Ramos (cell line): Measurements from ENCODE around the gene FBXO31.
"Not testable (repeated sequence)": the region's sequence is repeated elsewhere in the genome, so short reads cannot be mapped to it uniquely, and the experiment has no call there.

Experiments
- in situ Hi-C: fragments of 300-500 bp; cut with MboI; formaldehyde crosslinking; loops from one replicate; pipeline ENCODE4 v1.14.3; 2022; ENCODE audit warnings: low sequenced_read_pairs; ENCODE audit not compliant: unreplicated experiment

Gene FBXO31

DNA sequence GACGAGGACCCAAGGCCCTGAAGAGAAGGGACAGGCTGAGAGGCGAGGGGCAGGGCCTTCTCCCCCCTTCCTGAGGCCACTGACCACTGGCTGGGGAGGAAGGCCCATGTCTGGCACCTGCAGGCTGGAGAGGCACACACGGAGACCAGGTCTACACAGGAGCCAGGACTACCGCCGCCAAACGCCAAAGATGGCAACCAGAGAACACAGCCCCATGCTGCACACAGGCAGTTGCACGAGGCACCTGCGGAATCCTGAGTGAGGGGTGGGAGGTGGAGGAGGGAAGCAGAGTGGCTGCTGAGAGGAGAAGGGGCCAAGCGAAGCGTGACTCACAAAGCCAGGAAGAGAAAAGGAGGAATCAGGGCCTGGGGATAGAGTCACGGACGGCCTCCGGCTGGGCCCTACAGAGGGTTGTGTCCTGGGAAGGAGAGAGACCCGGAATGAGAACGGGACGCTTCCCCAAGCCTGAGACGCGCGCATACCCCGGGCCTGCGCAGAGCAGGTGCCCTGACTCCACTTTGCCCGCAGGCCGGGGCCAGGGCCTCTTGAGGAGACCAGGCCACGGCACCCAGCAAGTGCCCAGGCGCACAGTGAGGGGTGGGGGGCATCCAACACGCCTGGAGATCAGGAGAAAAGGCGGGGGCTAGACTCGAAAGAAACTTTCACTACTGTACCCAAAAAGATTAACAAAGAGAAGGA, 37.7 kb downstream of the FBXO31 start:
- in situ Hi-C loops, result no loop called here

- in situ Hi-C loops, result no loop called here
Observed at GRCh38 chr16:87344931-87345631, 38.5 kb downstream of the FBXO31 start.

DNA sequence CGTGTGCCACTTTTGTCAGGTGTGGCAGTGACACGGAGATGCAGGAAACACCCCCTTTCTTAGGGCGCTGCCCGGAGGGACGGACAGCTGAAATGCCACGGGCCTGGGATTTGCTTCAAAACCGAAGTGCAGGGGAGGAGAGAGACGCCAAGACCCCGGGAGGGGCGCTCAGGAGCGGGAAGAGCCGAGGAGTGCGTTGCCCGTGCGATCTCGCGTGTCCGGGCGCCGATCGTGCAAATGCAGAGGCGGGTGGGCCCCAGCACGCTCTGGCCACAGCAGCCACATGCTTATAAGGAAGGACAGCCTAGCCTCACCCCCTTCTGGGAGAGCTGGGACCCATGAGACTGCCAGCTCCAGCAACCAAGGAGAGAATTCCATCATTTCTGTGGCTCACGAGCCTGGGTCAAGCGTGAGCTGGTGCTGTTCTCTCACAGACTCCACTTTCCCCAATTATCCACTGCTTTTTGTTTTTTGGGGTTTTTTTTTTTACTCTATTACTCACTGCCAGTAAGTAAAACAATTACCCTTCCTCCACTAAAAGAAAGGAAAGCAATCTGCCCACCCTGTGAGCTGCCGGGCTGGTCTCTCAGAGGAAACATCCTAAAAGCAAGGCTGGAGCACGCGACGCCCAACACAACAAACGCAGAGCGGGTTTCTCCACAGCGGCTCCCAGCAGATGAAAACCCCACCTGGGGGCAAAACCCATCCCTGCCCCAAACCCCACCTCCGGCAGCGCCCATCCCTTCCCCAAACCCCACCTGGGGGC, 39.2 kb downstream of the FBXO31 start:
- in situ Hi-C loops, result no loop called here

DNA sequence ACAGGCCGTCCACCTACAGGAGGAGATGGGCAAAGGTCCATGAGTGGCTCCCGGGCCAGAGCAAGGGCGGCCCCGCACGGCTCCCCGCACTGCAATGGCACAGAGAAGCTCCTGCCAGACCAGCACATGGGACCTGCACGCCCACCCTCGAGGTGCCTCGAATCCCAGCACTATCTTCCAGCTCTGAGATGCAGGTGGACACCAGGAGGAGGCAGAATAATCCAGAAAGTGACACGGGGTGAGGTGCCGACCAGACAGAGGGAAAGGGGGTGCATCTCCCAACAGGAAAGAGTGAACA, 39.9 kb downstream of the FBXO31 start:
- in situ Hi-C loops, result no loop called here

DNA sequence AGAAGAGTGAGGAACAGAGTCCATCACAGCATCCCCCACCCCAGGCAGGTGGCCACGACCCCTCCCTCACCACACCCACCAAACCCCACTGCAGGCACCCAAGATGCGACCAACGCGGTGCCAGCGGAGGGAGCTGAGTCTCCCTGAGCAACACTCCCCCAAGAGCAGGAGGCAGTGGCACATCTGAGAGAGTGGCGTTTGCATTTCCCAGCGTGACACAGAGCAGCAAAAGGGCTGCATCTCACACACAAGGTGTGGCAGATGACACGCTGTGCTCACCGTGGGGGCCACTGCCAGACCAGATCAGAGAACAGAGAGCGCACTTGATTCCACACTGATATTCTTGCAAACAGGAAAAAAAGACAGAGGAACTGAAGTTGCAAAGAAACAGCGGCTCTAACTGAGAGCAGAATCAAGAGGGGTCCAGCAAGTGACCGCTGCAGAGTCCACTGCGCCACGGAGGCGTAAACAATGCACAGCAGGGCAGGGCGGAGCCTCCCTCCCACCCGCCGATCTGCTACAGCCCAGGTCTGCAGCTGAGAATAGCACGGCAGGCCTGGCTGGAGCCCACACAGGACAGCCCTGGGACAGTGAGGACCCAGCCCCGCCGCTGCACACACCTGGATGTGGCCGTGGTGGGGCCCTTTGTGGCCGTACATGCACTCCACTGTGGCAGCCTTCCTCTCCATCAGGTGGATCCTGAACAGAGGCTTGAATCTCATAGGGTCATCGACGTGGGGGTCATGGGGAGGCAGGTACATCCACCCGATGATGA, 40.4 kb downstream of the FBXO31 start:
- in situ Hi-C loops, result no loop called here

DNA sequence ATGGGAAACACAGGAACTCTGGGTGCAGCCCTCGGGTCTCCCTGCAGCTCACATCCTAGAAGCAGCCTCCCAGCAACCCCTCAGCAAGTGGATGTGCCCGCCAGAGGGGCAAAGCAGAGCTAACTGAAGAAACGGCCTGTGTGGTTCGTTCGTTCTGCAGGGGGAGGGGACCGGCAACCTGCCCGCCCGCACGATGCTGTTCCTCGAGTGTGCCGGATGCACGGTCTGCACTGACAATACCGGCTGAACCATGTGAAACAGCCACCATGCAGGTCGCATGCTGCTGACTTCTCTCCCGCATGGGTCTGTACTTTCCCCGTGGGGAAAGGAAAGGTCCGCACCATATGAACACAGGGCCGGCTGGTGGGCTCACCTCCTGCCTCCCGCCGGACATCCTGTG, 41.1 kb downstream of the FBXO31 start:
- in situ Hi-C loops, result no loop called here

DNA sequence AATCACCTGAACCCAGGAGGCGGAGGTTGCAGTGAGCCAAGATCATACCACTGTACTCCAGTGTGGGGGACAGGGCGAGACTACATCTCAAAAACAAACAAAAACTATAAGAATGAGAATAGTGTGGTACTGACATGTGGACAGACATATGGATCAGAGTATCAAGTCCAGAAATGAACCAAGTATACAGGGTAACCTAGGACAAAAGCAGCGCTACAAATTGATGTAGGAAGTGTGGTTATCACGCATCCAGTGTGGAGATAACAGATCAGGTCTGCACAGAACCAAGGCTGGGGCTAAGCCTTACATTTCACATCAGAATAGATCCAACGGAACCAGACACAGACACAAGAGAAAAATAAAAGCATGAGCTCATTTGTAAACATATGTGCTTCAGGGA, 43.4 kb downstream of the FBXO31 start:
- in situ Hi-C loops, result no loop called here

DNA sequence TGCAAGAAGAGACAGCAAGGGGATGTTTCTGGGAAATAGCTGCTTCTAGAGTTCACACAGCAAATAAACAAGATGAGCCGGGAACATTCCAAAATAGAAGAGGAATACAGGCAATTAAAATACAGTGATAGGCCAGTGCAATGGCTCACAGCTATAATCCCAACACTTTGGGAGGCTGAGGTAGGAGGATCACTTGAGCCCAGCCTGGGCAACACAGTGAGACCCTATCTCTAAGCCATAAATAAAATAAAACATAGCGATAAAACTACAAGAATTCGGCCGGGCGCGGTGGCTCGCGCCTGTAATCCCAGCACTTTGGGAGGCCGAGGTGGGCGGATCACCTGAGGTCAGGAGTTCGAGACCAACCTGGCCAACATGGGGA, 43.9 kb downstream of the FBXO31 start:
- in situ Hi-C loops, result not testable (repeated sequence)

- in situ Hi-C loops, result no loop called here
Observed at GRCh38 chr16:87339086-87339723, 44.4 kb downstream of the FBXO31 start.

DNA sequence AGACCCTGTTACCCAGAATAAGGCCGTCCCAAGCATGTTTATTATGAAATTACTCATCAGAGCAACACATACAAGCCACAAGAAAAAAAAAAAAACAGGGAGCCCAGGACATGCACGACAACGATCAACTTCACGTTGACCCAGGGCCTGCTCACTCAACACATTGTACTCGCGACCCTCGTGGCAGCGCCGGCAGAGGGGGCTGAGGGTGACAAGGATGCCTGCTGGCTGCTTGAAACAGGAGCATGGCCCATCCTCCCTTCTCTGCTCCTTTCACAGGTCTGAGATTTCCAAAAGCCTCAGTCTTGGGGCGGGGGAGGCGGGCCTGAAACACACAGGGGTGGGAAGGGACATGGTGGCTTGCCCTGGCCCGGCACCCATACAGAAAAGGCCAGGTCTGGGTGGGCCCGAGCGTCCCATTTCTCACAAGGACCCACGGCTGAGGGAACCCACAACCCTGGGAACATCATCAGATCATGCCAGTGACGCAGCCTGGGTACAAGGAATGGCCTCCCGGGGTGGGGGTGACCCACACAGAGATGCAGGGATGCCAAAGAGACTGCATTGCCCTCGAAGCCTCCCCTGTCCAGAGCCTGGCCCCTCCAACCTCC, 45.3 kb downstream of the FBXO31 start:
- in situ Hi-C loops, result no loop called here

- in situ Hi-C loops, result no loop called here
Observed at GRCh38 chr16:87337262-87337771, 46.3 kb downstream of the FBXO31 start.

GRCh38 chr16:87336434-87337240, 46.9 kb downstream of the FBXO31 start:
- in situ Hi-C loops, result no loop called here

GRCh38 chr16:87335625-87336433, 47.7 kb downstream of the FBXO31 start:
- in situ Hi-C loops, result no loop called here

DNA sequence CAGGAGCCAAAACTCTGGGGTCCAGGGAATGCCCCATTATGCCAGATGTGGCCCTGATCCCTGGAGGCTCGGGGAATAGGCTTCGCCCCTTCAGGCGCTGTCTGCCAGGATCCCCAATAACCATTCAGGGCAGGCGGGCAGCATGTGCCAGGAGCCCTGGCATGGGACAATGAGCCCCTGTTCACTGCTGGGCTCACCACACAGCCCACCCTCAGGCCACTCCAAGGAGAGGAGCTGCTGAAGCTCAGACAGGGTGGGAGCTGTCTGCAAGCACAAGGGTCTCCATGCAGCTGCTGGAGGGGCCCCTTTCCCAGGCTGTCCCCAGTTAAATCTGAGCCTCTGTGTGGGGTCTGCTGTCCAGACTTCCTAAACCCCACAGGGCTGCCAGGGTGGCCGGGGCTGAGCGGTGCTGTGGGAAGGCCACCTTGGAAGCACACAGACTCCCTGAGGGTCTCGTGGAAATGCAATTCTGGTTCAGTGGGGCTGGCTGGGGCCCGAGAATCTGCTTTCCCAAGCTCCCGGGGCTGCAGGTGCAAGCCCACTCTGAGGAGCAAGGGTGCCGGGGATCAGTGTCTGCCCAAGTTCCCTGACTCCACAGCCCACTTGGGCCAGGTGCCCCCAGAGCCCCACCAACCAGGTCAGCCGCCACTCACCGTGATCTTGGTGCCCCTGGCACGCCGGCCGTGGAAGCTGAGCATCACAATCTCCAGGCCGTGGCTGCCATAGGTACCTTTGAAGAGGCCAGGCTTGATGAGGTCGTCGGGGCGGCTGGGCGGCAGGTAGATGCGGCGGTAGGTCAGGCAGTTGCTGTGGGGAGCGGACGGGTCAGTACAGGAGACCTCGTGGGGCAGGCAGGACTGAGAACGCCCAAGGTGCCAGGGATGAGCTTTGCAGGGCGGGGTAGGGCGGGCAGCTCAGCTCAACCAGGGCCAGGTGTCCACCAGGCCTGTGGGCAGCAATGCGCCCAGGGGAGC, 48.6 kb downstream of the FBXO31 start:
- in situ Hi-C loops, result no loop called here

- in situ Hi-C loops, result no loop called here
Observed at GRCh38 chr16:87333581-87334331, 49.8 kb downstream of the FBXO31 start.

- in situ Hi-C loops, result no loop called here
Observed at GRCh38 chr16:87333101-87333500, 50.5 kb downstream of the FBXO31 start.
